GM18909 (cell line): ENCODE results near the gene PFKFB4.
A peak's percentile ranks its signal among the peaks of the same experiment; 100 is the strongest.
"Not testable (repeated sequence)": the region's sequence is repeated elsewhere in the genome, so short reads cannot be mapped to it uniquely, and the experiment has no call there.

Source experiments
- ATAC-seq: cut with Tn5 transposase; IDR thresholded peaks from one replicate; pipeline ENCODE4 v1.9.1; 2021; ENCODE audit warnings: mild to moderate bottlenecking; ENCODE audit not compliant: unreplicated experiment, poor library complexity

PFKFB4 gene

GRCh38 chr3:48536785-48537184, 19.8 kb downstream of the PFKFB4 start:
- no peak for ATAC-seq

- no peak for ATAC-seq
Measured at GRCh38 chr3:48536116-48536515, 20.5 kb downstream of the PFKFB4 start.

- ATAC-seq = no peak
Measured at GRCh38 chr3:48535578-48535977, 21.0 kb downstream of the PFKFB4 start.

- no peak for ATAC-seq
Measured at GRCh38 chr3:48532977-48533337, 23.6 kb downstream of the PFKFB4 start.

- no peak for ATAC-seq
Measured at GRCh38 chr3:48532271-48532976, 24.2 kb downstream of the PFKFB4 start.

- ATAC-seq = not testable (repeated sequence)
Measured at GRCh38 chr3:48530701-48531100, 25.9 kb downstream of the PFKFB4 start.

- ATAC-seq = no peak
Measured at GRCh38 chr3:48528754-48529153, 27.8 kb downstream of the PFKFB4 start.

- ATAC-seq = no peak
Measured at GRCh38 chr3:48528048-48528447, 28.6 kb downstream of the PFKFB4 start.

- ATAC-seq = no peak
Measured at GRCh38 chr3:48524970-48525369, 31.6 kb downstream of the PFKFB4 start.

- no peak for ATAC-seq
Measured at GRCh38 chr3:48521635-48522034, 35.0 kb downstream of the PFKFB4 start.

- ATAC-seq = no peak
Measured at GRCh38 chr3:48519277-48519643, 37.3 kb downstream of the PFKFB4 start.

GRCh38 chr3:48518638-48519276, 37.8 kb downstream of the PFKFB4 start:
- no peak for ATAC-seq

- no peak for ATAC-seq
Measured at GRCh38 chr3:48518069-48518468, 38.5 kb downstream of the PFKFB4 start.

GRCh38 chr3:48516571-48516970, 40.0 kb downstream of the PFKFB4 start:
- ATAC-seq = no peak

- ATAC-seq = no peak
Measured at GRCh38 chr3:48514431-48515227, 42.0 kb downstream of the PFKFB4 start.

- no peak for ATAC-seq
Measured at GRCh38 chr3:48511551-48511950, 45.1 kb downstream of the PFKFB4 start.

- peak; percentile 62 for ATAC-seq
Measured at GRCh38 chr3:48507256-48508061, 49.1 kb downstream of the PFKFB4 start.

- ATAC-seq = no peak
Measured at GRCh38 chr3:48505968-48506504, 50.6 kb downstream of the PFKFB4 start.

GRCh38 chr3:48505146-48505545, 51.5 kb downstream of the PFKFB4 start:
- no peak for ATAC-seq
